Esophagus squamous epithelium (tissue), 5 donors: ENCODE data around the gene C3orf18. TPM values are rescaled to one million over a fixed set of nuclear protein-coding genes. Genes with fewer than 3 reads are reported as not detected.

Source experiments
- DNase-seq: peaks from one replicate; lab custom pipeline; 2025; lab: John Stamatoyannopoulos, UW
- H3K27ac ChIP-seq, 4 donors: fragments of 200-600 bp; sonication (generic); one replicate each; pipeline ENCODE4 v1.5.1; 2016 to 2019; ENCODE audit warnings: mild to moderate bottlenecking in 1 of 4
- H3K27me3 ChIP-seq, 4 donors: fragments of 200-600 bp; sonication (generic); 1 replicate in 3 of 4; 2 replicates in 1 of 4; pipeline versions ENCODE4 v1.5.1 to v1.6.0; 2017 to 2021; ENCODE audit warnings: antibody characterized with exemption in 1 of 4
- H3K36me3 ChIP-seq, 3 donors: fragments of 200-600 bp; sonication (generic); one replicate each; pipeline ENCODE4 v1.5.1; 2016 to 2019
- H3K4me1 ChIP-seq, 3 donors: fragments of 200-600 bp; sonication (generic); one replicate each; pipeline ENCODE4 v1.5.1; 2017 to 2019
- H3K4me3 ChIP-seq, 4 donors: fragments of 200-600 bp; sonication (generic); 1 replicate in 3 of 4; 2 replicates in 1 of 4; pipeline ENCODE4 v1.5.1; 2016 to 2019; ENCODE audit warnings: mild to moderate bottlenecking in 2 of 4, moderate library complexity in 1 of 4
- H3K9me3 ChIP-seq, 3 donors: fragments of 200-600 bp; sonication (generic); one replicate each; pipeline ENCODE4 v1.5.1; 2016 to 2019
- POLR2A ChIP-seq, 4 donors: fragments of 450-650 bp; IDR thresholded peaks; one replicate each; pipeline ENCODE4 v1.6.1; 2017; ENCODE audit warnings: antibody characterized with exemption in 4 of 4, mild to moderate bottlenecking in 4 of 4, moderate library complexity in 3 of 4
- WGBS, 2 donors: methylation state at CpG; one replicate each; pipeline ENCODE4 v1.1.5; 2018; 5-methylcytosine and 5-hydroxymethylcytosine counted together
- intact Hi-C: fragments of 100-400 bp; cut with DNase I; formaldehyde crosslinking; loops from one replicate; pipeline ENCODE4 v1.15.0; 2022
- total RNA-seq, 4 donors: library from RNA; depleted of rRNA; stranded (reverse); fragments of >200 nt; gene quantifications; one replicate each; pipeline ENCODE4 v1.1.0, GENCODE V29; 2016
- TF ChIP-seq, protein P1 (sequence below), 6 experiments: fragments of 450-650 bp in 4 of 6; fragments of 200-600 bp in 2 of 6; sonication (generic) in 2 of 6; IDR thresholded peaks; one replicate each; pipeline ENCODE4 v1.5.1; 2016 to 2019; ENCODE audit warnings: antibody characterized with exemption in 6 of 6, mild to moderate bottlenecking in 4 of 6, moderate library complexity in 4 of 6
- donor health status: DM: yes; HTN: yes; CAD: no.

The C3orf18 gene
- total RNA-seq, 4 donors from 2014 or later: 0.15 to 3.2 (median 1.2) TPM

DNA sequence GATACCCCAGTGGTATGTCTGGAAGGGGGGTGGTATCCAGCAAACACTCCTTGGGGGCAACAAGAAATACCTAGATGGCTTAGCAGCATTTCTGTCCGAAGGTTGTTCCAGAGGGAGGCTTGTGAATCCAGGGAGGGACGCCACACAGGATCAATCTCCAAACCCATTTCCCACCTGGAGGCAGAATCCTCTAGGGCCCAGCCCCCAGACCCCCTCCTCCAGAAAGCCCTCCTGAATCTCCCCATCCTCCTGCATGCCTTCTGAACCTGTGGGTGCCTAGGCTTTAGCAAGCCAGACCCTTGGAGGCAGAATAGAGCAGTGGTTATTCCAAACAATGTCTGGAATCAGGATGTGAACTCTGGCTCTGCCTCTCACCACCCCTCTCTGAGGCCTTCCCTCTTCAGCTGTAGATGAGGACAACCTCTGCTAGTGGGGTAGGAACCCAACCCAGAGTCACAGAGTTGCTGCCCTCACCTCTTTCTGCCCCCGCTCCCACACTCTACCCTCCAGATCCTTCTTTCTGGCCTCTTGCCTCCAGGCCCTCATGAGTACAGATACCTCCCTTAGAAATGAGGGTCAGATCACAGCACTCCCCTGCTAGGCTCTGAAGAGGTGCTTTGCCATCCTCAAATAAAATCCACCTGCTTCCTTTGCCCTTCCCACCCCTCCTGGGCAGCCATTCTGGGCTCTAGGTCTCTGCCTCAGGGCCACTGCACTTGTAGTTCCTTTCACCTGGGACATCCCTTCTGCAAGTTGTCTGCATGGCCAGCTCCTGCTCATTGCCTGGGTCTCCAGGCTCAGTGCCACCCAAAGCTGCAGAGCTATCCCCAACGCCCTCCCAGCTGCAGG lies 35.9 kb upstream of the C3orf18 start:
- Histone ChIP-seq H3K27me3 (no peaks in the 10 kb centered on the region), H3K36me3 (peaks cover 0 to 28% (median 3%) of the 10 kb centered on the region in 3 donors), H3K4me3 (no peak overlapping the region), H3K27ac (peak overlapping the region; percentile 94 to 97 (median 96)), H3K4me1 (peaks cover 66 to 100% (median 67%) of the 10 kb centered on the region in 3 donors), H3K9me3 (no peaks in the 10 kb centered on the region)
- 82 to 85% methylated on average over 2 to 3 of the region's 4 CpGs for WGBS, 2 donors
- intact Hi-C loops: no loop called here
- DNase-seq: no peak
- no peak for TF ChIP-seq POLR2A (IDR thresholded peaks at IDR 0.05)
- TF ChIP-seq, protein P1, sequence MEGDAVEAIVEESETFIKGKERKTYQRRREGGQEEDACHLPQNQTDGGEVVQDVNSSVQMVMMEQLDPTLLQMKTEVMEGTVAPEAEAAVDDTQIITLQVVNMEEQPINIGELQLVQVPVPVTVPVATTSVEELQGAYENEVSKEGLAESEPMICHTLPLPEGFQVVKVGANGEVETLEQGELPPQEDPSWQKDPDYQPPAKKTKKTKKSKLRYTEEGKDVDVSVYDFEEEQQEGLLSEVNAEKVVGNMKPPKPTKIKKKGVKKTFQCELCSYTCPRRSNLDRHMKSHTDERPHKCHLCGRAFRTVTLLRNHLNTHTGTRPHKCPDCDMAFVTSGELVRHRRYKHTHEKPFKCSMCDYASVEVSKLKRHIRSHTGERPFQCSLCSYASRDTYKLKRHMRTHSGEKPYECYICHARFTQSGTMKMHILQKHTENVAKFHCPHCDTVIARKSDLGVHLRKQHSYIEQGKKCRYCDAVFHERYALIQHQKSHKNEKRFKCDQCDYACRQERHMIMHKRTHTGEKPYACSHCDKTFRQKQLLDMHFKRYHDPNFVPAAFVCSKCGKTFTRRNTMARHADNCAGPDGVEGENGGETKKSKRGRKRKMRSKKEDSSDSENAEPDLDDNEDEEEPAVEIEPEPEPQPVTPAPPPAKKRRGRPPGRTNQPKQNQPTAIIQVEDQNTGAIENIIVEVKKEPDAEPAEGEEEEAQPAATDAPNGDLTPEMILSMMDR (IDR thresholded peaks at IDR 0.05): no peak

DNA sequence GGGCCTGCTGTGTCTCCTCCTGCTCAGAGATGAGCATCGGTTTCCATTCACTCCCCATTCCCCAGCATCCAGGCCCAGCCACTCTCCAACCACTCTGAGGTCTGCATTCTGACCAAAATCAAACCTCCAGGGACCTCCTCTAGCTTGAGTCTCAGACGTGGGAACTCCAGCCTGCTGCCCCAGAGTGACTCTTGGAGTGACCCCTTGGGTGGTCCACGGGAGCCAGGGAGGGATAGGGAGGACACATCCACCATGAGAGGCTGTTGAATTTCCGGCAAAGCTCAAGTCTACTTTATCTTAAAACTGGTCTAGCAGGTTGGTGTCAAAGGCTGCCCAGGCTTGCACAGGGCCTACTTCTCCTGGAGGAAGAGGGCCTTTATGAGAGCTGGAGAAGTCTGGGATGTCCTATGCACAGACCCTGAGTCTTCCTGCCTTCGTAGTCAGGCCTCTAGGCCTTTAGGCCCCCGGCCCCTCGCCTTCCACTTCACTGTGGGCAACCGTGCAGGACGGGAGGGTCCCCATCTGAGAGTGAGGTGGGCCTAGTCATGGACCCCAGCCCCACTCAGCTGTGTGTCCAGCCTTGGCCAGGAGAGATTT lies 35.1 kb upstream of the C3orf18 start:
- Histone ChIP-seq H3K36me3 (peaks cover 0 to 20% (median 3%) of the 10 kb centered on the region in 3 donors), H3K27ac (peak overlapping the region; percentile 94 to 97 (median 96)), H3K4me1 (peaks cover 66 to 95% (median 67%) of the 10 kb centered on the region in 3 donors), H3K9me3 (no peaks in the 10 kb centered on the region), H3K4me3 (no peak overlapping the region), H3K27me3 (no peaks in the 10 kb centered on the region)
- DNase-seq: no peak
- no peak for TF ChIP-seq POLR2A (IDR thresholded peaks at IDR 0.05)
- TF ChIP-seq, protein P1 (IDR thresholded peaks at IDR 0.05): no peak
- WGBS, 2 donors: 43 to 66% methylated on average over 5 of the region's 9 CpGs
- intact Hi-C loops: no loop called here

DNA sequence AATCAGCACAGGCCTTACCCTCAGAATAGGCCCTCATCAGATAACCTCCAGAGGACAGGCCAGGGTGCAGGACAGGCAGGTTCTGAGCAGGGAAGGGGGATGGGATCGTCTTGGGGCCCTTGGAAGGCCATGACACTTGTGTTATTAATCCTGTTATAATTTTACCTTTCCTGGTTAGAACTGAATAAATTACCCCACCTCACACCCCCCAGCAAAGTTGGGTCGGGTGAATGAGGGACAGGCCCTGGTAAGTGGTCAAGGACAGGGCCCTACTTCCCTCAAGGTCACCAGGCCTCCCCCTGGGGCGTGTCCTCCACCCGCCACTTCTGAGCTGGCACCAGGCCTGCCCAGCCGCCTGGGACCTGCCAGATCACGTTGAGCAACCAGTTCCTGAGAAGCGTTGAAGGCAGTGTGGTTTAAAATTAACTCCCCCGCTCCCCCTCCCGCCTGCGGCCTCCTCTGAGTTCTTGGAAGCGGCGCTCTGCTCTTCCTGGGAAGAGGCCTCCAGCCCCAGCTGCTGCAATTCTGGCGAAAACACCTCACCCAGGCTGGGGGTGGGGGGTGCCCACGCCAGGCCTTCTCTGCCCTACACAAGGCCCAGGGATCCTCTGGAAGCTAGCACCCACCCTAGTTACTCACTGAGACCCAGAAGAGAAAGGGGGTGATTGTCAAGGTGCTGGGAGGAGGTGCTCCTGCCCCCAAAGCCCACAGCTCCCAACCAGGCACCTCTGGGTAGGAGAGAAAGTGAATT lies 33.5 kb upstream of the C3orf18 start:
- Histone ChIP-seq H3K9me3 (no peaks in the 10 kb centered on the region), H3K4me3 (peak overlapping the region in 3 of 4 donors; percentile 1 to 46 (median 1)), H3K36me3 (peaks cover 0 to 7% (median 0%) of the 10 kb centered on the region in 3 donors), H3K4me1 (peaks cover 50 to 78% (median 59%) of the 10 kb centered on the region in 3 donors), H3K27me3 (no peaks in the 10 kb centered on the region), H3K27ac (peak overlapping the region; percentile 94 to 97 (median 96))
- DNase-seq: no peak
- intact Hi-C loops: no loop called here
- WGBS, 2 donors: 0% methylated on average over 1 of the region's 14 CpGs
- TF ChIP-seq POLR2A (IDR thresholded peaks at IDR 0.05): no peak
- TF ChIP-seq, protein P1 (IDR thresholded peaks at IDR 0.05): no peak

DNA sequence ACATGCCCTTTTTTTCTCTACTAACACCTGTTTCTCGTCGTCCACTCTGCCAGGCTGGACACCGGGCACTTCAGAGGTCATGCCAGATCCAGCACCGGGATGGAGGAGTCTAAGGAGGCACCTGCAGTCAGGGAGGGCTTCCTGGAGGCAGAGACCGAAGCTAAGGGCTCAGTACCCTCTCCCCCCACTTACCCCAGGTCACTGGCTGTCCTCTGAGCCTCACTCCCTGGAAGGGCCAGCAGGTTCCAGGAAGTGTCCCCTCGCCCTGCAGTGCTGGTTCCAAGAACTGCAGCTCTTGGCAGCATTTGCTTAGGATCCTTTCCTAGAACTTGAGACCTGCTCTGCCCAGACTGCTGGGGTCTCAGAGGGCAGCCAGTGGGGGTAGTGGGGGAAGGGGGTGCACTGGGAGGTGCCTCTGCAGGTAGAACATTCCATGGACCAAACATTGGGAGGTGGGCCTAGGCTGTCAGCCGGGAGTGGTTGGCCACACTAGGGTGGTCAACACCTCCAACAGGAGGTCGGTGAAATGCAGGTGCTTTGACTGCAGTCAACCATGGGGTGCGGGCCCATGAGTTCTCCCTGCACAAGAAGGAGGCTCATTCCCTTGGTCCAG lies 32.7 kb upstream of the C3orf18 start:
- 87 to 94% methylated on average over 3 to 5 of the region's 9 CpGs for WGBS, 2 donors
- Histone ChIP-seq H3K27me3 (no peaks in the 10 kb centered on the region), H3K36me3 (peaks cover 0 to 7% (median 0%) of the 10 kb centered on the region in 3 donors), H3K27ac (peak overlapping the region; percentile 94 to 97 (median 96)), H3K4me1 (peaks cover 43 to 71% (median 52%) of the 10 kb centered on the region in 3 donors), H3K4me3 (no peak overlapping the region), H3K9me3 (no peaks in the 10 kb centered on the region)
- TF ChIP-seq POLR2A (IDR thresholded peaks at IDR 0.05): no peak
- TF ChIP-seq, protein P1 (IDR thresholded peaks at IDR 0.05): peak in 1 of 6 experiments; percentile 1
- DNase-seq: no peak
- intact Hi-C loops: no loop called here
